ENCODE data around the gene HOXB9. TPM values are rescaled to one million over a fixed set of nuclear protein-coding genes. Genes with fewer than 3 reads are reported as not detected.

HOXB9 gene
- total and polyA plus RNA-seq, 9 of the 15 experiments (the other 6 are each of a cell fraction or from before 2014, with no cell fraction given): 3.1 to 196 (median 77.6) TPM

GRCh38 chr17:48587276-48588073, 38.7 kb downstream of the HOXB9 start (continued):
- TF ChIP-seq BRD4 (IDR thresholded peaks at IDR 0.05) (no peak), TCFL5 (CRISPR knock-in tag; conservative IDR thresholded peaks at IDR 0.05) (no peak), TARDBP (IDR thresholded peaks at IDR 0.05) (no peak), CCNT2 (IDR thresholded peaks at IDR 0.05; ENCODE audit: borderline replicate concordance, extremely low read depth, insufficient read length, low read depth, low read length) (no peak), MEIS2 (IDR thresholded peaks at IDR 0.05; ENCODE audit: partially characterized antibody) (peak; percentile 54), TBL1XR1 (IDR thresholded peaks at IDR 0.05; ENCODE audit: low read length in 2 of 2) (no peak), CEBPG (CRISPR knock-in tag; IDR thresholded peaks at IDR 0.05) (no peak), CEBPG (tag; conservative IDR thresholded peaks at IDR 0.05 in 1 of 2, IDR thresholded peaks at IDR 0.05 in 1 of 2) (peak in 1 of 2 experiments; percentile 75; a peak in 2 of 4 replicates), ZBTB11 (CRISPR knock-in tag; IDR thresholded peaks at IDR 0.05) (no peak), PYGO2 (tag; IDR thresholded peaks at IDR 0.05) (no peak), L3MBTL2 (IDR thresholded peaks at IDR 0.05) (0 out of 2 replicates have a peak, but pooled peaks have one; percentile 20), RBM34 (IDR thresholded peaks at IDR 0.05; ENCODE audit: borderline replicate concordance, insufficient read depth, low read length) (no peak), FOXA3 (CRISPR knock-in tag; conservative IDR thresholded peaks at IDR 0.05 in 1 of 2, IDR thresholded peaks at IDR 0.05 in 1 of 2) (peak in 1 of 2 experiments; percentile 27; a peak in 1 of 4 replicates)
- TF ChIP-seq, protein P1, sequence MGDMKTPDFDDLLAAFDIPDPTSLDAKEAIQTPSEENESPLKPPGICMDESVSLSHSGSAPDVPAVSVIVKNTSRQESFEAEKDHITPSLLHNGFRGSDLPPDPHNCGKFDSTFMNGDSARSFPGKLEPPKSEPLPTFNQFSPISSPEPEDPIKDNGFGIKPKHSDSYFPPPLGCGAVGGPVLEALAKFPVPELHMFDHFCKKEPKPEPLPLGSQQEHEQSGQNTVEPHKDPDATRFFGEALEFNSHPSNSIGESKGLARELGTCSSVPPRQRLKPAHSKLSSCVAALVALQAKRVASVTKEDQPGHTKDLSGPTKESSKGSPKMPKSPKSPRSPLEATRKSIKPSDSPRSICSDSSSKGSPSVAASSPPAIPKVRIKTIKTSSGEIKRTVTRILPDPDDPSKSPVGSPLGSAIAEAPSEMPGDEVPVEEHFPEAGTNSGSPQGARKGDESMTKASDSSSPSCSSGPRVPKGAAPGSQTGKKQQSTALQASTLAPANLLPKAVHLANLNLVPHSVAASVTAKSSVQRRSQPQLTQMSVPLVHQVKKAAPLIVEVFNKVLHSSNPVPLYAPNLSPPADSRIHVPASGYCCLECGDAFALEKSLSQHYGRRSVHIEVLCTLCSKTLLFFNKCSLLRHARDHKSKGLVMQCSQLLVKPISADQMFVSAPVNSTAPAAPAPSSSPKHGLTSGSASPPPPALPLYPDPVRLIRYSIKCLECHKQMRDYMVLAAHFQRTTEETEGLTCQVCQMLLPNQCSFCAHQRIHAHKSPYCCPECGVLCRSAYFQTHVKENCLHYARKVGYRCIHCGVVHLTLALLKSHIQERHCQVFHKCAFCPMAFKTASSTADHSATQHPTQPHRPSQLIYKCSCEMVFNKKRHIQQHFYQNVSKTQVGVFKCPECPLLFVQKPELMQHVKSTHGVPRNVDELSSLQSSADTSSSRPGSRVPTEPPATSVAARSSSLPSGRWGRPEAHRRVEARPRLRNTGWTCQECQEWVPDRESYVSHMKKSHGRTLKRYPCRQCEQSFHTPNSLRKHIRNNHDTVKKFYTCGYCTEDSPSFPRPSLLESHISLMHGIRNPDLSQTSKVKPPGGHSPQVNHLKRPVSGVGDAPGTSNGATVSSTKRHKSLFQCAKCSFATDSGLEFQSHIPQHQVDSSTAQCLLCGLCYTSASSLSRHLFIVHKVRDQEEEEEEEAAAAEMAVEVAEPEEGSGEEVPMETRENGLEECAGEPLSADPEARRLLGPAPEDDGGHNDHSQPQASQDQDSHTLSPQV (IDR thresholded peaks at IDR 0.05): no peak
- TF ChIP-seq, protein P2, sequence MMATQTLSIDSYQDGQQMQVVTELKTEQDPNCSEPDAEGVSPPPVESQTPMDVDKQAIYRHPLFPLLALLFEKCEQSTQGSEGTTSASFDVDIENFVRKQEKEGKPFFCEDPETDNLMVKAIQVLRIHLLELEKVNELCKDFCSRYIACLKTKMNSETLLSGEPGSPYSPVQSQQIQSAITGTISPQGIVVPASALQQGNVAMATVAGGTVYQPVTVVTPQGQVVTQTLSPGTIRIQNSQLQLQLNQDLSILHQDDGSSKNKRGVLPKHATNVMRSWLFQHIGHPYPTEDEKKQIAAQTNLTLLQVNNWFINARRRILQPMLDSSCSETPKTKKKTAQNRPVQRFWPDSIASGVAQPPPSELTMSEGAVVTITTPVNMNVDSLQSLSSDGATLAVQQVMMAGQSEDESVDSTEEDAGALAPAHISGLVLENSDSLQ (IDR thresholded peaks at IDR 0.05): peak; percentile 22; the same call in 1 of the 2 replicates
- TF ChIP-seq, protein P3, sequence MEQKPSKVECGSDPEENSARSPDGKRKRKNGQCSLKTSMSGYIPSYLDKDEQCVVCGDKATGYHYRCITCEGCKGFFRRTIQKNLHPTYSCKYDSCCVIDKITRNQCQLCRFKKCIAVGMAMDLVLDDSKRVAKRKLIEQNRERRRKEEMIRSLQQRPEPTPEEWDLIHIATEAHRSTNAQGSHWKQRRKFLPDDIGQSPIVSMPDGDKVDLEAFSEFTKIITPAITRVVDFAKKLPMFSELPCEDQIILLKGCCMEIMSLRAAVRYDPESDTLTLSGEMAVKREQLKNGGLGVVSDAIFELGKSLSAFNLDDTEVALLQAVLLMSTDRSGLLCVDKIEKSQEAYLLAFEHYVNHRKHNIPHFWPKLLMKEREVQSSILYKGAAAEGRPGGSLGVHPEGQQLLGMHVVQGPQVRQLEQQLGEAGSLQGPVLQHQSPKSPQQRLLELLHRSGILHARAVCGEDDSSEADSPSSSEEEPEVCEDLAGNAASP (IDR thresholded peaks at IDR 0.05): no peak

Data from K562 (cell line).